VCaP (cell line): ENCODE data around the gene RPS6KA2.

Experiments used
- H3K27ac ChIP-seq: fragments of 450-650 bp; 2 replicates; pipeline ENCODE4 v1.5.1; 2017
- CTCF ChIP-seq: fragments of 450-650 bp; conservative IDR thresholded peaks from 2 replicates; pipeline ENCODE4 v1.5.1; 2017; ENCODE audit warnings: mild to moderate bottlenecking, moderate library complexity

The RPS6KA2 gene

GRCh38 chr6:166382933-166383801 is 243.9 kb downstream of the RPS6KA2 start, which contains the start of gene MPC1:
TSS of gene MPC1 (minus strand) at chr6:166382940. CDS start at chr6:166382876, 64 bp downstream.
- H3K27ac ChIP-seq: peak within 1 kb of the TSS; percentile 91
- no peak for TF ChIP-seq CTCF

- H3K27ac ChIP-seq: peak overlapping the region; percentile 91
- TF ChIP-seq CTCF: no peak
Observed at GRCh38 chr6:166382500-166382932, 244.5 kb downstream of the RPS6KA2 start.

GRCh38 chr6:166381733-166382499 is 245.1 kb downstream of the RPS6KA2 start:
- peak; percentile 94 for TF ChIP-seq CTCF
- H3K27ac ChIP-seq: peak overlapping the region; percentile 91

- TF ChIP-seq CTCF: no peak
Observed at GRCh38 chr6:166381381-166381732, 245.7 kb downstream of the RPS6KA2 start.

GRCh38 chr6:166379800-166380199 is 247.3 kb downstream of the RPS6KA2 start:
- peak overlapping the region; percentile 46 for H3K27ac ChIP-seq
- no peak for TF ChIP-seq CTCF

More at GRCh38 chr6:166381381-166381732, 245.7 kb downstream of the RPS6KA2 start:
- peak overlapping the region; percentile 91 for H3K27ac ChIP-seq

GRCh38 chr6:166379103-166379586 is 247.9 kb downstream of the RPS6KA2 start:
- H3K27ac ChIP-seq: peak overlapping the region; percentile 46
- no peak for TF ChIP-seq CTCF

- no peak overlapping the region for H3K27ac ChIP-seq
- TF ChIP-seq CTCF: no peak
Observed at GRCh38 chr6:166377721-166378120, 249.3 kb downstream of the RPS6KA2 start.
